Stimulated activated naive CD8-positive, alpha-beta T cell treated with anti-CD3 and anti-CD28 coated beads, Interleukin-15, Interleukin-2, amounts not matched to agents 100 U/mL and 50 U/mL, for 24 hours (primary cell): ENCODE results near the gene MINDY2.

Experiments
- ATAC-seq: fragments of 150-1000 bp; cut with Tn5 transposase; one replicate; pipeline ENCODE4 v1.10.0; 2021
- DNase-seq: peaks from one replicate; pipeline ENCODE4 v3.0.0; 2021

MINDY2 gene

GRCh38 chr15:58770857-58771620, at the start of gene MINDY2:
Gene MINDY2 (plus strand): TSS chr15:58771302. CDS start chr15:58771396, 94 bp downstream.
- ATAC-seq = peak; percentile 99

GRCh38 chr15:58724466-58724865, 46.6 kb upstream of the MINDY2 start:
- DNase-seq (no peak), ATAC-seq (peak; percentile 77)

More at GRCh38 chr15:58770857-58771620, at the start of gene MINDY2:
- DNase-seq = peak; percentile 96

DNA sequence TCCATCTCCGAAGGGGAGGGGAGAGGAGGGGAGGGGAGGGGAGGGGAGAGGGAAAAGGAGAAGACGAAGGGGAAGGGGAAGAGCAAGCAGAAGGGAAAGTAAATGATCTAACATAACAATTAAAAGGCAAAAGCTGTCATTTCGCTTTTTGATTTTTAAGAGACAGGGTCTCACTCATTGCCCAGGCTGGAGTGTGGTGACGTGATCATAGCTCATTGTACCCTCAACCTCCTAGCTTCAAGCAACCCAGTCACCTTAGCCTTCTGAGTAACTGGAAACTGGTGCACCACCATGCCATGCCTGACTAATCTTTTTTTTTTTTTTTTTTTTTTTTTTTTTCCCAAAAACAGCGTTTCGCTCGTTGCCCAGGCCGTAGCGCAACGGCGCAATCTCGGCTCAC, 44.2 kb upstream of the MINDY2 start:
- ATAC-seq = peak; percentile 47
- no peak for DNase-seq

GRCh38 chr15:58731756-58732535, 39.2 kb upstream of the MINDY2 start:
- no peak for DNase-seq
- peak; percentile 36 for ATAC-seq

GRCh38 chr15:58732625-58733363, 38.3 kb upstream of the MINDY2 start:
- no peak for DNase-seq
- ATAC-seq = no peak

DNA sequence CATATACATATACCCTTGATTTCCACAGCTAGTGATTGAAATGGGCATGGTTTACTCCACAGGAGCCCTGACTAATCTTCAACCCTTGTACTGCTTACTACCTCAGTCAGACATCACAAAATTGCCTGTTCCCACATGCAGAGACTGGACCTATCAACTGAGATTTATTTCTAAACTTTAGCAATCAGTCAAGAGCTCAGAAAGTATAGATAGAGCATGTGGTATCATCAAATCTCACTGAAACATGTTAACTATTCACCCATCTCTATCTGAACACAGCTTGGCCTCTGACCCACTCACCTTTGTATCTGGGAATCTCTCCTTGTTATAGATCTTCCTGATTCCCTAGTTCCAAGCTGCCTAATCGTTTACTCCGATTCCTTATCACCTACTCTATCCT, 36.2 kb upstream of the MINDY2 start:
- no peak for ATAC-seq
- DNase-seq = no peak

DNA sequence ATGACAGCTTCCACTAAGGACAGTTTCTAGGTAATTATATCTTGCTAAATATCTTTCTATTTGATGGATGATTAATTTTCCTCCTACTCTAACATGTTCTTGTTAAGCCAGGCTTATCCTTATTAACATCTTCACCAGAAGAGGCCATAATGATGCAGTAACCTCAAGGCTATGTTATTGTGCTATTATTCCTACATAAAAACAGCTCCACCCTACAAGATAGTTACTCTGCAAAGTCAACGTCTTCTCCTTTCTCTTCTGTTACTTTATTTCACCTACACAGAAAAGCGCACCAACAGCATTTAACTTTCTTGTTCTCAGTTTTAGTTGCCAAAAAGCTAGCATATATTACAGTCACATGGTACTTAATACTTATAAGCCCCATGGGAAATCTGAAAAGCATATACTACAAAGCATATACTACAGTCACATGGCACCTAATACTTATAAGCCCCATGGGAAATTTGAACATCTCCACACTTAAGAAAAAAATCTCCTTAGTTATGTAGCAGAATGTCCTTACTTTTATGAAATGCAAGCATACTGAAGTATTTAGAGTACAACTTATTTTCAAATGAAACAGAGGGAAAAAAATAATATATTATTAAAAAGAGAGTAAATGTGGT, 35.0 kb upstream of the MINDY2 start:
- DNase-seq (no peak), ATAC-seq (no peak)

- no peak for DNase-seq
- ATAC-seq = no peak
Observed at GRCh38 chr15:58737298-58737697, 33.8 kb upstream of the MINDY2 start.

DNA sequence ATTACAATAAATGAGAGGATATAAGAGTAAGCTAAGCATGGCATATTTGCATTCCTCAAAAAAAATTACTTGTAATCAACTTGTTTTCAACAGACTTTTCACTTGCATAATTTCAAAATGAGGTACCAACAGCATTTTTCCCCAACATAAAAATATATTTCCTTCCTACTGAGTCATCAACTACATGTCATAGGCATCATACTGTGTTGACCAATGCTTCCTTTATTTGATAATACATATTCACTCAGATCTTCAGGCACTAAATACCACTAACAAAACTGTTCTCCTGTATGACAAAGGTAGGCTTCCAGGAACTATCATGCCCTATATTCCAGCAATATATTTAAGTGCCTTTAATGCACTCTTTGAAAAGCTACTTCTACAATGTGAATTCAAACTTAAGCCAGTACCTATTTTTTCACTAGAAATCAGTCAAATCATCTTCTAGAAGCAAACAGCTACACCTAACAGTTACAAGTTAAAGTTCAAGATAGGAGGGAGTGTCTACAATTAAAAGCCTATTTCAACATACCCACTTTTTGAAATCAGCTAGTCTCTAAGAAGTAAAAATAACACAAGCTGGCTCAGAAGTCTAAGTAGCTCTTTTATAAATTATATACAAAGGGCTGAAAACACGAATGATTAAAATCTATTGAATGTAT, 32.9 kb upstream of the MINDY2 start:
- DNase-seq = no peak

DNA sequence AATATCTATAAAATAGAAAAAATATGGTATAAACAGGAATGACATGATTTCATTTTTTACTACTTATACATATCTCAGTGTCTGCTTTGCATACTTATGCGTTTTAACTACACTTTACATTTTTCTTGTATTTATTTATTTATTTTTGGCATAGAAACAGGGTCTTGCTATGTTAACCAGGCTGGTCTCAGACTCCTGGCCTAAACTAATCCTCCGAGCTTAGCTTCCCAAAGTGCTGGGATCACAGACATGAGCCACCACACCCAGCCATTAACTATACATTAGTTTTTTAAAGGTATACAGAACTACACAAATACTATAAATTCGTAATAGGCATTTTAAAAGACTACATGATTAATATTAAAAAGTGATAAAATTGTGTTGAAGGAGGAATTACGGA, 30.7 kb upstream of the MINDY2 start:
- ATAC-seq = no peak

More for the DNA sequence above, 32.9 kb upstream of the MINDY2 start:
- peak; percentile 59 for ATAC-seq

GRCh38 chr15:58741032-58741431, 30.1 kb upstream of the MINDY2 start:
- no peak for ATAC-seq

More for the DNA sequence above, 30.7 kb upstream of the MINDY2 start:
- no peak for DNase-seq

GRCh38 chr15:58742022-58742813, 28.9 kb upstream of the MINDY2 start:
- ATAC-seq (no peak), DNase-seq (no peak)

More at GRCh38 chr15:58741032-58741431, 30.1 kb upstream of the MINDY2 start:
- DNase-seq = no peak

DNA sequence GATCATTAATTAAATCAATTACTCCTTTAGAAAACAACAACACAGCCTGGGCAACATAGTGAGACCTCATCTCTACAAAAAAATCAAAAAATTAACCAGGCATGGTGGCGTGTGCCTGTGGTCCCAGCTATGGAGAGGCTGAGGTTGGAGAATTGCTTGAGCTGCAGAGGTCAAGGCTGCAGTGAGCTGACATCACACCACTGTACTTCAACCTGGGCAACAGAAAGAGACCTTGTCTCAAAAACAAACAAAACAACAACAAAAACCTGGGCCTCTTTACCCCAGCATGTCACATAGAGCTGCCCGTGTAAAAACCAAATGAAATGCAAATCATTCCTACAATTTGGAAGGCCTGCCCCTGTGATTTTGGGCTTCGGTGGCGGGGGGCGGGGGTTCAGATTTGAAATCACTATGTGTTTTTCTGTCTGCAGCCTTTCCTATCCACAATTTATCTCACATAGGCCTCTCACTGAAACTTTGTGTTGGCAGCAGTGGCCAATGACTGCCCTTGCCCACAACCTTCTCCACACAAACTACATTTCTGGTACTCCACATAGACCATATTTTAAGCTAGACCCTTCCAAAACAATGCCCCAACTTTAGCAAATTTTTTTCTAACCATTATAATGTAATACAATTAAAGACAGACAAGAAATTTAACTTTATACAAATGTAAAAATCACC, 28.1 kb upstream of the MINDY2 start:
- DNase-seq = no peak
- ATAC-seq = no peak

DNA sequence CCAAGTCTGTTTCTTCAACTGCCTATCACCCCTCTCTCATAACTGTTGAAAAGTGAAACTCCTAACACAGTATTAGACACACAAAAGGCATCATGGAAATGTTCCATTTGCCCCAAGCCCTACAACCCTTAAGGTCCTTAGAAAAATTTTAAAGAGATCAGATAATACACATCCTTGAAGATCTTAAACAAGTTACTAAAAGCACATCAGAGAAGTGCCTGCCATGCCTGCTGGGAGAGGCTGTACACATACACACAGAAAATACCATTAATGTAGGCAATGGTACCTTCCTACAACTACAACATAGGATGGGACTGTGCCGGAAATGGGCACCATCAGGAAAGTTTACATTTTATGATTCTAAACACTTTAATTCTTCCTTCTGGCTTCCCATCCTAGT, 24.9 kb upstream of the MINDY2 start:
- ATAC-seq (no peak), DNase-seq (no peak)

DNA sequence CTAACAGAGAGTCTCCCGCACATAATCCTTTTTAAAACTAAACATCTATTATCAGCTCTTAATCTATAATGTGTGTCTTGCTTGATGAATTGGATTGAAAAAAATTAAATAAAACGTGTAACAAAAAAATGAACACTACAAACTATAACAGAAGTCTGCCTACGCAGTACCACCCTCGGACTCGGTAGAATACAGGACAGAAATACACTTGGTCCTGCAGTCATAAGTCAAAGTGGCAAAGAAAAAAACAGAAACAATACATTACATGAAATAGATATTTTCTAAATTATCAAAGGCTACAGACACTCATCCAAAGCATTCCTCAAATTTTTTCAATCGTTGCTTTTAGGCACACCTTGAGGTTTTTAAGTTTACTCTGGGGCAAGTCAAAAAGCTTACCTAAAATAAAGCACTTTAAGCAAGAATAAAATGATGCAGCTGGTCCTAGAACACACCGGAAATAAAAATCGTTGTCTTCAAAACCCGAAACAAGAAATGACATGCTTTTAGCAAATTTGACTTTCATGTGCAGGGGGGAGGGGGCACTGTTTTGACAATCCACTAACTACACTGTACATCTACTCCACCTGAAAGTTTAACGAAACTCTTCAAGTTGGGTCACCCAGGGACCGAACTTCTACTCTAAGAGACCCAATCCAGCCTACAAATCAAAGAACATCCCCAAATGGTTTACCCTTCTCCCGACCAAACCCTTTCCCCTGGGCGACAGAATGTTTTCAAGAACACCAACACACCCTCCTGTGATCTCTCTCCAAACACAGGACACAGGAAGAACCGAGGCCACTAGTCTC, 22.9 kb upstream of the MINDY2 start:
- DNase-seq (peak; percentile 40), ATAC-seq (no peak)

- peak; percentile 29 for ATAC-seq
- peak; percentile 51 for DNase-seq
Observed at GRCh38 chr15:58748852-58749531, 22.1 kb upstream of the MINDY2 start.

DNA sequence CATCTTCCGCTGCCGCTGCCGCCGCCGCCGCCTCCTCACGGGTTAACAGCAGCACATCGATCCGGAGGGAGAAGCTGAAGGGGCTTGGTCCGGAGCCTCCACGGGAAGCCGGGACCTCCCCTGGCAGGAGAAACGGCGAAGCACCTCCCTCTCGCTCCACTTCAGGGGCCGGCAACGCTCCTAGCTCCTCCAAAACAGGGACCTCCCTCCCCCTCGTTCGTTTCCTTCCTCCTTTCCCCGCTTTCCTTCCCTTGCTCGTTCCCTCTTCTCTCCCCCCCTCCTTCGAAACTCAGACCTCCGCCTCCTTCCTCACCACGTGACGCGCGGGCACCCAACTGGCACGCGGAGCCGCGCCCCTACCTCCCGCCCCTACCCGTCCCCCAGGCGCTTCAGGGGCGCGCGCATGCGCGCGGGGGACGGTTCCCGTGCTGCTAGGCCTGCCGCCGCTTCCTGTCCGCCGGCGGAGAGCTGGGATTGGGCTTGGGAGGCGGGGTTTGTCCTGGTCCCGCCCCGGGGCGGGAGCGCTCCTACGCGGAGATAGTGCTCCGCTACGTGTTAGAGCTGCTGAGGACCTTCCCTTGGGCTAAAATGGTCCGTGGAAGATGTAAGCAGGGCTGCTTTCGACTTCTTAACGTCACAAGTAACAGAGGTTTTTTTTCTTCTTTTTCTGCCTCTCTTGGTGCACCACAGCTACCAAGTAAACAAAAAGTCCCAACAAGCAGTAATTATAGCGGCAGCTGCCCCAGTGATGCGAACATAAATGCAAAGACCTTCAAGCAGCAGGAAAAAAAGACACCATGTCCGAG, 21.4 kb upstream of the MINDY2 start, which contains the start of gene ADAM10:
ADAM10 (minus strand) TSS at position 176 of the 806 bp plus-strand sequence; CDS start at position 3, 173 bp downstream.
- ATAC-seq (peak; percentile 95), DNase-seq (peak; percentile 99)

DNA sequence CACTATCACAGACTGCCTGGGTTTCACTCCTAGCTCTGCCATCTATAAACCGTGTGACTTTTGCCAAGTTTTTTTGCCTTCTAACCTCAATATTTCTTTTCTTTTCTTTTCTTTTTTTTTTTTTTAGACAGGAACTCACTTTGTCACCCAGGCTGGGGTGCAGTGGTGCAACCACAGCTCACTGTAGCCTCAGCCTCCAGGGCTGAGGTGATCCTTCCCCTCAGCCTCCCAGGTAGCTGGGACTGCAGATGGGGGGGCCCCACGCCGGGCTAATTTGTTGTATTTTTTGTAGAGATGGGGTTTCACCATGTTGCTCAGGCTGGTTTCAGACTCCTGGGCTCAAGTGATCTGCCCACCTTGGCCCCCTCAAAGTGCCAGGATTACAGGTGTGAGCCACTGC, 18.4 kb upstream of the MINDY2 start:
- ATAC-seq (no peak), DNase-seq (no peak)
